RWPE2 (cell line): Measurements from ENCODE around the gene IGF2BP1.

ENCODE experiments used
- ATAC-seq: fragments of 200-7000 bp; cut with Tn5 transposase; 3 replicates; pipeline ENCODE4 v1.9.1; 2021; ENCODE audit warnings: low read depth
- DNase-seq: peaks from one replicate; pipeline ENCODE4 v3.0.0-alpha.2; 2020; ENCODE audit warnings: low spot score
- H3K27ac ChIP-seq: fragments of 450-650 bp; 2 replicates; pipeline ENCODE4 v1.5.1; 2017; ENCODE audit warnings: mild to moderate bottlenecking; ENCODE audit not compliant: poor library complexity, severe bottlenecking
- H3K27me3 ChIP-seq: fragments of 250-450 bp; sonication (Bioruptor Pico); 2 replicates; pipeline ENCODE4 v1.5.1; 2021; ENCODE audit warnings: mild to moderate bottlenecking, moderate library complexity; ENCODE audit not compliant: insufficient read depth, poor library complexity, severe bottlenecking
- H3K36me3 ChIP-seq: fragments of 250-450 bp; sonication (Bioruptor Pico); 2 replicates; pipeline ENCODE4 v1.5.1; 2020; ENCODE audit warnings: low read depth, mild to moderate bottlenecking, moderate library complexity
- H3K4me1 ChIP-seq: fragments of 250-450 bp; sonication (Bioruptor Pico); 2 replicates; pipeline ENCODE4 v1.5.1; 2021; ENCODE audit warnings: mild to moderate bottlenecking, moderate library complexity; ENCODE audit not compliant: insufficient read depth, poor library complexity, severe bottlenecking
- H3K4me3 ChIP-seq: fragments of 250-450 bp; sonication (Bioruptor Pico); 2 replicates; pipeline ENCODE4 v1.5.1; 2021; ENCODE audit warnings: mild to moderate bottlenecking, moderate library complexity; ENCODE audit not compliant: severe bottlenecking
- H3K9me3 ChIP-seq: fragments of 250-450 bp; sonication (Bioruptor Pico); 2 replicates; pipeline ENCODE4 v1.5.1; 2021; ENCODE audit warnings: mild to moderate bottlenecking, moderate library complexity; ENCODE audit not compliant: severe bottlenecking
- CTCF ChIP-seq: fragments of 450-650 bp; IDR thresholded peaks from one replicate; pipeline ENCODE4 v1.5.1; 2017; ENCODE audit warnings: mild to moderate bottlenecking, moderate library complexity; ENCODE audit not compliant: poor library complexity, severe bottlenecking

IGF2BP1 gene

GRCh38 chr17:48973806-48974205 is 23.4 kb upstream of the IGF2BP1 start:
- Histone ChIP-seq H3K4me3 (no peak overlapping the region), H3K36me3 (no peaks in the 10 kb centered on the region), H3K27me3 (no peaks in the 10 kb centered on the region), H3K9me3 (no peaks in the 10 kb centered on the region), H3K4me1 (peaks cover 14% of the 10 kb centered on the region), H3K27ac (no peak overlapping the region)
- DNase-seq: no peak
- no peak for TF ChIP-seq CTCF
- ATAC-seq: no peak

DNA sequence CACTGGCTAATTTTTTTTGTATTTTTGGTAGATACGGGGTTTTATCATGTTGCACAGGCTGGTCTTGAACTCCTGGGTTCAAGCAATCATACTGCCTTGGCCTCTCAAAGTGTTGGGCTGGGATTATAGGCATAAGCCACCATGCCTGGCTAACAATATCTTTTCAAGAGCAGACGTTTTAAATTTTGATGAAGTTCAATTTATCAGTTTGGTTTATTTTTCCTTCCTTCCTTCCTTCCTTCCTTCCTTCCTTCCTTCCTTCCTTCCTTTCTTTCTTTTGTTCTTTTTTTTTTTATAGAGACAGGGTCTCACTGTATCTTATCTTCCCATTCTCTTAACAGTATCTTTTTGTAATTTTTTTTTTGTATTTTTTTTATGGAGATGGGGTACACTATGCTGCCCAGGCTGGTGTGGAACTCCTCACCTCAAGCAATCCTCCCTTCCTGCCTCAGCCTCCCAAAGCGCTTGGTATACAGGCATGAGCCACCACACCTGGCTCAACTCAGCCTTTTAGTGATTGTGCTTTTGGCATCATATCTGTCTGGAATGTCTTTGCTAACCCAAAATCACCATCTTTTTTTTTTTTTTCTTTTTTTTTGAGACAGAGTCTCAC is 15.2 kb upstream of the IGF2BP1 start:
- DNase-seq (no peak), ATAC-seq (no peak)
- TF ChIP-seq CTCF: no peak
- H3K36me3 ChIP-seq: no peaks in the 10 kb centered on the region
- no peak overlapping the region for H3K4me3 ChIP-seq
- H3K27ac ChIP-seq: no peak overlapping the region
- peaks cover 14% of the 10 kb centered on the region for H3K27me3 ChIP-seq
- H3K9me3 ChIP-seq: no peaks in the 10 kb centered on the region
- H3K4me1 ChIP-seq: no peaks in the 10 kb centered on the region

GRCh38 chr17:48985436-48986245 is 11.5 kb upstream of the IGF2BP1 start:
- H3K4me3 ChIP-seq: no peak overlapping the region
- TF ChIP-seq CTCF: no peak

GRCh38 chr17:48989100-48989499 is 8.1 kb upstream of the IGF2BP1 start:
- DNase-seq (no peak), ATAC-seq (no peak)
- no peaks in the 10 kb centered on the region for H3K4me1 ChIP-seq
- no peak overlapping the region for H3K27ac ChIP-seq
- no peak for TF ChIP-seq CTCF
- H3K27me3 ChIP-seq: peaks cover 77% of the 10 kb centered on the region
- no peak overlapping the region for H3K4me3 ChIP-seq
- no peaks in the 10 kb centered on the region for H3K9me3 ChIP-seq
- H3K36me3 ChIP-seq: no peaks in the 10 kb centered on the region

More at GRCh38 chr17:48985436-48986245, 11.5 kb upstream of the IGF2BP1 start:
- ATAC-seq: no peak
- Histone ChIP-seq H3K36me3 (no peaks in the 10 kb centered on the region), H3K27ac (no peak overlapping the region), H3K4me1 (no peaks in the 10 kb centered on the region), H3K9me3 (no peaks in the 10 kb centered on the region), H3K27me3 (peaks cover 43% of the 10 kb centered on the region)
- no peak for DNase-seq
